ENCODE measurements around the gene PRKRIP1. TPM values are rescaled to one million over a fixed set of nuclear protein-coding genes. Genes with fewer than 3 reads are reported as not detected.

Gene PRKRIP1
- polyA plus RNA-seq, 1 experiment: 13.1 TPM

GRCh38 chr7:102468478-102469350 lies 72.6 kb downstream of the PRKRIP1 start:
- no peak for DNase-seq (ENCODE audit: low read depth, low spot score)
- CTCF ChIA-PET: no interaction called here
- Histone ChIP-seq H3K27me3 (ENCODE audit: control insufficient read depth, insufficient read depth, low read length) (no peaks in the 10 kb centered on the region), H3K4me3 (ENCODE audit: low read depth, low read length) (no peak overlapping the region), H3K9me3 (ENCODE audit: control insufficient read depth, insufficient read depth, low read length) (no peaks in the 10 kb centered on the region; the same call in 1 of the 2 replicates), H3K27ac (ENCODE audit: low read depth, low read length) (no peak overlapping the region)
- POLR2A ChIA-PET: no interaction called here
- no peak for TF ChIP-seq CTCF (IDR thresholded peaks at IDR 0.05; ENCODE audit: low read depth, low read length)

- no peak for TF ChIP-seq CTCF (IDR thresholded peaks at IDR 0.05; ENCODE audit: low read depth, low read length)
- Histone ChIP-seq H3K9me3 (ENCODE audit: control insufficient read depth, insufficient read depth, low read length) (no peaks in the 10 kb centered on the region; the same call in 1 of the 2 replicates), H3K4me3 (ENCODE audit: low read depth, low read length) (no peak overlapping the region), H3K27ac (ENCODE audit: low read depth, low read length) (no peak overlapping the region), H3K27me3 (ENCODE audit: control insufficient read depth, insufficient read depth, low read length) (no peaks in the 10 kb centered on the region)
- ChIA-PET POLR2A (no interaction called here), CTCF (no interaction called here)
- DNase-seq (ENCODE audit: low read depth, low spot score): no peak
These were observed 73.3 kb downstream of the PRKRIP1 start for GRCh38 chr7:102469351-102469971.

- Histone ChIP-seq H3K4me3 (ENCODE audit: low read depth, low read length) (no peak overlapping the region), H3K27ac (ENCODE audit: low read depth, low read length) (no peak overlapping the region), H3K9me3 (ENCODE audit: control insufficient read depth, insufficient read depth, low read length) (no peaks in the 10 kb centered on the region; the same call in 1 of the 2 replicates), H3K27me3 (ENCODE audit: control insufficient read depth, insufficient read depth, low read length) (no peaks in the 10 kb centered on the region)
- no peak for DNase-seq (ENCODE audit: low read depth, low spot score)
- no peak for TF ChIP-seq CTCF (IDR thresholded peaks at IDR 0.05; ENCODE audit: low read depth, low read length)
- ChIA-PET POLR2A (no interaction called here), CTCF (no interaction called here)
These were observed 74.0 kb downstream of the PRKRIP1 start for GRCh38 chr7:102469972-102470825.

GRCh38 chr7:102471791-102472125 lies 75.6 kb downstream of the PRKRIP1 start:
- H3K27me3 ChIP-seq (ENCODE audit: control insufficient read depth, insufficient read depth, low read length): no peaks in the 10 kb centered on the region
- no peaks in the 10 kb centered on the region; the same call in 1 of the 2 replicates for H3K9me3 ChIP-seq (ENCODE audit: control insufficient read depth, insufficient read depth, low read length)
- no peak for DNase-seq (ENCODE audit: low read depth, low spot score)
- CTCF ChIA-PET: no interaction called here
- H3K27ac ChIP-seq (ENCODE audit: low read depth, low read length): no peak overlapping the region
- H3K4me3 ChIP-seq (ENCODE audit: low read depth, low read length): no peak overlapping the region
- POLR2A ChIA-PET: no interaction called here
- no peak for TF ChIP-seq CTCF (IDR thresholded peaks at IDR 0.05; ENCODE audit: low read depth, low read length)

All from AG04450 (cell line).